ENCODE data around the gene HOXD13. TPM values are rescaled to one million over a fixed set of nuclear protein-coding genes. Genes with fewer than 3 reads are reported as not detected.

HOXD13 gene
- total RNA-seq, 4 donors from 2014 or later: 1.1 TPM; not detected in 3

GRCh38 chr2:176127774-176128072 lies 35.2 kb downstream of the HOXD13 start:
- TF ChIP-seq, protein P1, sequence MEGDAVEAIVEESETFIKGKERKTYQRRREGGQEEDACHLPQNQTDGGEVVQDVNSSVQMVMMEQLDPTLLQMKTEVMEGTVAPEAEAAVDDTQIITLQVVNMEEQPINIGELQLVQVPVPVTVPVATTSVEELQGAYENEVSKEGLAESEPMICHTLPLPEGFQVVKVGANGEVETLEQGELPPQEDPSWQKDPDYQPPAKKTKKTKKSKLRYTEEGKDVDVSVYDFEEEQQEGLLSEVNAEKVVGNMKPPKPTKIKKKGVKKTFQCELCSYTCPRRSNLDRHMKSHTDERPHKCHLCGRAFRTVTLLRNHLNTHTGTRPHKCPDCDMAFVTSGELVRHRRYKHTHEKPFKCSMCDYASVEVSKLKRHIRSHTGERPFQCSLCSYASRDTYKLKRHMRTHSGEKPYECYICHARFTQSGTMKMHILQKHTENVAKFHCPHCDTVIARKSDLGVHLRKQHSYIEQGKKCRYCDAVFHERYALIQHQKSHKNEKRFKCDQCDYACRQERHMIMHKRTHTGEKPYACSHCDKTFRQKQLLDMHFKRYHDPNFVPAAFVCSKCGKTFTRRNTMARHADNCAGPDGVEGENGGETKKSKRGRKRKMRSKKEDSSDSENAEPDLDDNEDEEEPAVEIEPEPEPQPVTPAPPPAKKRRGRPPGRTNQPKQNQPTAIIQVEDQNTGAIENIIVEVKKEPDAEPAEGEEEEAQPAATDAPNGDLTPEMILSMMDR (IDR thresholded peaks at IDR 0.05; ENCODE audit: low read depth): no peak

DNA sequence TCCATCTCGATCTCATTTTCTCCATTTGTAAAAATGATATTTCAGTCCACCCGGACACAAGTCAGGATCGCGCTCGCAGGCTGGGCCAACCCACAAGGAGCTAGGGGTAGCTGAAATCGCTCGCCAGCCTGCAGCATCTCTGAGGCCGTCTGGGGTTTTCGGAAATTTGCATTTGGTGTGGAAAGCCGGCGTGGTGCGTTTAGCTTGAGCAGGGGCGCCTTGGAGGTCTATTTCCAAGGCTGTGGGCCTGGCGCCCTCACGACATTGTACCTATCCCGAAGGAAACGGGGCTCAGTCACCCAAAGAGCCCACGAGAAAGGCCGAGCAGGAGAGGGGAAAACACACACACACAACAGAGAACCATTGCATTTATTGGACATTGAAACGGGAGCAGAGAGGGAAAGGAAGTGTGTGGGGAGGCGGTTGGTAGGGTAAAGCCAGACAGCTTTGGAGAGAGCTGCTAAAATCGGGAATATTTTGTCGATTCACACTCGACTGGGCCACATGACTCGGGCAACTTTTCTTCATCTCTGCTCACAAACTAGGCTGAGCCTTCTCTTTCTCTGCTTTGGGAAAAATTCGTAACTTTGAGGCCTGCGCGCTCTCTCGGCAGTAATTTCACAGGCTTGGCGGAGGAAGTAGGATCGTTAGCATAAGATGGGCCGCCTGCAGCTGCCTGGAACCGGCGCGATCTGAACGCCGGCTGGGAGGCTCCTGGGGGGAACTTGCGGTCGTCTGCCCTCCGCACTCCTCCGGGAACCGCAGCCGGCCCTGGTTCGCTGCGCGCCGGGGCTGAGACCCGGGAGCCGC lies 35.9 kb downstream of the HOXD13 start:
- TF ChIP-seq, protein P1 (IDR thresholded peaks at IDR 0.05; ENCODE audit: low read depth): no peak

- TF ChIP-seq, protein P1 (IDR thresholded peaks at IDR 0.05; ENCODE audit: low read depth): no peak
These were observed 36.7 kb downstream of the HOXD13 start, which contains the start of gene HOXD8 for GRCh38 chr2:176128982-176129796. Gene HOXD8 (plus strand): TSS chr2:176129705. CDS start chr2:176130367, 662 bp downstream.

DNA sequence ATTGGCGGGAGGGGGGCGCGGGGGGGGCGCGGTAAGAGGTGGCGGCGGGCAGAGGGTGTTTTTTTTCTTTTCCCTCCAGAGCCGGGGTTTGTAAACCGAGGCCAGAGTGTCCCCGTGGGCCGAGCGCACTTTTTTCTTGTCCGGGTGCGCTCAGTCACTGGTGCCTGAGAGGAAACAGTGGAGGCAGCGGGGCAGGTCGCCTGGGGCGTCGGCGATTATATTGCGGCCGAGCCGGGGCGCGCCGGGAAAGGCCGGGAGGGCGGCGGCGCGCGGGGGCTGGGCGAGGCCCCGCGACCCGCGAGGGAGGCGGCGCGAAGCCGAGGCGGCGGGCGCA lies 37.3 kb downstream of the HOXD13 start:
- TF ChIP-seq, protein P1 (IDR thresholded peaks at IDR 0.05; ENCODE audit: low read depth): no peak

GRCh38 chr2:176130147-176130956 lies 37.8 kb downstream of the HOXD13 start:
- TF ChIP-seq, protein P1 (IDR thresholded peaks at IDR 0.05; ENCODE audit: low read depth): no peak

DNA sequence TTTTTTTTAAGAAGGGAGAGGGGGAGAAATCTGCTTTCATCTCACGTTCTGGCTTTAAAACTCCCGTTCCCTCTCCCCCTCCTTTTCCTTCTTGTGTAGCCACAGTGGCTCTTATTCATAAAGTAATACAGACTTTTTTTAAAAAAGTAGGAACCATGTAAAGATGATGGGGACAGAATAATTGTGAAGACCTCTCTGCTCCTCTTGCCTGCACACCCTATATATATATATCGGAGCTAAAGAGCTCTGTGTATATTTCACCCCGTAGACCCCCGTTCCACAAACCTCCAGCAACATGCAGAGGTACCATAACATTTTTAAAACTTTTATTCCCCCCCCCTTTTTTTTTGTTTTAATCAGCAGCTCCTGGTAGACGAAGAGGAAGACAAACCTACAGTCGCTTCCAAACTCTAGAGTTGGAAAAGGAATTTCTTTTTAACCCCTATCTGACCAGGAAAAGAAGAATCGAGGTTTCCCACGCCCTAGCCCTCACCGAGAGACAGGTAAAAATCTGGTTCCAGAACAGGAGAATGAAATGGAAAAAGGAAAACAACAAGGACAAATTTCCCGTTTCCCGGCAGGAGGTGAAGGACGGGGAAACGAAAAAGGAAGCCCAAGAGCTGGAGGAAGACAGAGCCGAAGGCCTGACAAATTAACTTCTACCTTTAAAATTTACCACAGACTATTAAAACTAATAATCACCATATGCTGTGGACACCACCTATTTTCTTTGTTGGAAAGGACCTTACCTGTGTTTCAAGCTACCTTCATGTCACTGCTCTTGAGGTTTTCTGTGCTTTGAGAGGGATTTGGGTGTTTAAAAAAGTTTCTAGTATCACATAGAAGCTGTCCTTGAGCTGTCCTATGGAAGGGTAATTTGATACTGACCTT lies 38.7 kb downstream of the HOXD13 start:
- TF ChIP-seq, protein P1 (IDR thresholded peaks at IDR 0.05; ENCODE audit: low read depth): no peak

Measured in subcutaneous adipose tissue (tissue), 4 donors.